ENCODE data around the gene MAGI2. TPM values are rescaled to one million over a fixed set of nuclear protein-coding genes. Genes with fewer than 3 reads are reported as not detected.

Gene MAGI2
- total and polyA plus RNA-seq, 4 donors: 0.37 to 4.1 (median 1.4) TPM

- Histone ChIP-seq H3K36me3 (ENCODE audit: control insufficient read depth in 4 of 4, insufficient read depth in 3 of 4, low read depth in 1 of 4, low read length in 3 of 4) (no peaks in the 10 kb centered on the region), H3K4me1 (ENCODE audit: control insufficient read depth in 4 of 4, insufficient read depth in 4 of 4, low read length in 3 of 4) (no peaks in the 10 kb centered on the region), H3K4me3 (ENCODE audit: low read depth in 1 of 3, low read length in 3 of 3) (no peak overlapping the region), H3K27me3 (ENCODE audit: control insufficient read depth in 4 of 4, insufficient read depth in 4 of 4, low read length in 3 of 4) (no peaks in the 10 kb centered on the region), H3K27ac (ENCODE audit: low read depth in 1 of 2, low read length in 2 of 2) (no peak overlapping the region), H3K9ac (ENCODE audit: low read depth in 1 of 2, low read length in 2 of 2) (no peak overlapping the region), H3K9me3 (ENCODE audit: control insufficient read depth in 4 of 4, low read length in 3 of 4) (no peaks in the 10 kb centered on the region)
- no peak for TF ChIP-seq GABPA (IDR thresholded peaks at IDR 0.05 in 1 of 2, conservative IDR thresholded peaks at IDR 0.05 in 1 of 2)
- no peak for TF ChIP-seq RXRA (IDR thresholded peaks at IDR 0.05)
- no peak for TF ChIP-seq SP1 (IDR thresholded peaks at IDR 0.05)
- TF ChIP-seq HNF4G (IDR thresholded peaks at IDR 0.05): no peak
- no peak for TF ChIP-seq ZBTB33 (IDR thresholded peaks at IDR 0.05)
- no peak for TF ChIP-seq NR2F2 (IDR thresholded peaks at IDR 0.05)
- TF ChIP-seq YY1 (IDR thresholded peaks at IDR 0.05): no peak
- no peak for TF ChIP-seq FOXA2 (IDR thresholded peaks at IDR 0.05)
- WGBS: 71% methylated on average over 7 of the region's 7 CpGs
- no peak for DNase-seq (ENCODE audit: low spot score)
These were observed 1401.4 kb downstream of the MAGI2 start for GRCh38 chr7:78052112-78052511.

GRCh38 chr7:78047800-78048199 lies 1405.7 kb downstream of the MAGI2 start:
- no peaks in the 10 kb centered on the region for H3K36me3 ChIP-seq (ENCODE audit: control insufficient read depth in 4 of 4, insufficient read depth in 3 of 4, low read depth in 1 of 4, low read length in 3 of 4)
- H3K9me3 ChIP-seq (ENCODE audit: control insufficient read depth in 4 of 4, low read length in 3 of 4): no peaks in the 10 kb centered on the region
- no peak for DNase-seq (ENCODE audit: low spot score)
- no peak overlapping the region for H3K27ac ChIP-seq (ENCODE audit: low read depth in 1 of 2, low read length in 2 of 2)
- 75% methylated on average over 3 of the region's 3 CpGs for WGBS
- H3K27me3 ChIP-seq (ENCODE audit: control insufficient read depth in 4 of 4, insufficient read depth in 4 of 4, low read length in 3 of 4): no peaks in the 10 kb centered on the region
- TF ChIP-seq YY1 (IDR thresholded peaks at IDR 0.05) (no peak), REST (IDR thresholded peaks at IDR 0.05) (no peak), RXRA (IDR thresholded peaks at IDR 0.05) (no peak), HNF4A (conservative IDR thresholded peaks at IDR 0.05) (no peak), ZBTB33 (IDR thresholded peaks at IDR 0.05) (no peak), NR2F2 (IDR thresholded peaks at IDR 0.05) (no peak), CTCF (IDR thresholded peaks at IDR 0.05; ENCODE audit: low read depth, low read length, missing input control) (no peak), TAF1 (conservative IDR thresholded peaks at IDR 0.05) (no peak), GABPA (IDR thresholded peaks at IDR 0.05 in 1 of 2, conservative IDR thresholded peaks at IDR 0.05 in 1 of 2) (no peak), FOXA2 (IDR thresholded peaks at IDR 0.05) (no peak), JUND (IDR thresholded peaks at IDR 0.05) (no peak), ATF3 (IDR thresholded peaks at IDR 0.05) (no peak), SP1 (IDR thresholded peaks at IDR 0.05) (no peak), EGR1 (IDR thresholded peaks at IDR 0.05; ENCODE audit: low read depth in 2 of 2) (no peak), FOXA1 (IDR thresholded peaks at IDR 0.05) (no peak)
- no peak overlapping the region for H3K9ac ChIP-seq (ENCODE audit: low read depth in 1 of 2, low read length in 2 of 2)
- H3K4me1 ChIP-seq (ENCODE audit: control insufficient read depth in 4 of 4, insufficient read depth in 4 of 4, low read length in 3 of 4): no peaks in the 10 kb centered on the region
- no peak overlapping the region for H3K4me3 ChIP-seq (ENCODE audit: low read depth in 1 of 3, low read length in 3 of 3)

Data from liver (tissue), 9 donors.